Loucy (cell line): ENCODE data around the gene MAP7.

Experiments used
- CTCF ChIP-seq: fragments of 200-600 bp; sonication (generic); conservative IDR thresholded peaks from 2 replicates; pipeline ENCODE4 v1.5.1; 2014; ENCODE audit warnings: mild to moderate bottlenecking, antibody characterized with exemption, low read length
- EZH2phosphoT487 ChIP-seq: fragments of 200-600 bp; IDR thresholded peaks from 2 replicates; pipeline ENCODE4 v1.6.1; 2018; ENCODE audit warnings: antibody characterized with exemption, mild to moderate bottlenecking, moderate library complexity, borderline replicate concordance

- TF ChIP-seq CTCF (no peak), EZH2phosphoT487 (no peak)
Observed at GRCh38 chr6:136494710-136495109, 55.5 kb downstream of the MAP7 start.
